HepG2 (cell line): Measurements from ENCODE around the gene SYT9.

Source experiments
- CEBPB ChIP-seq: IDR thresholded peaks from 2 replicates; pipeline ENCODE4 v1.6.1; 2011; ENCODE audit warnings: low read depth, low read length, improper control_type of control experiment, borderline replicate concordance
- ELF3 ChIP-seq: IDR thresholded peaks from 2 replicates; pipeline ENCODE4 v1.6.1; 2016; ENCODE audit warnings: missing genetic modification reagents, missing compliant biosample characterization
- EP300 ChIP-seq, 3 experiments: sonication (generic) in 1 of 3; formaldehyde crosslinking in 1 of 3; IDR thresholded peaks; 2 replicates each; pipeline versions ENCODE4 v1.5.1 to v1.6.1; 2011 to 2020; ENCODE audit warnings: low read depth in 2 of 3, low read length in 2 of 3, borderline replicate concordance in 1 of 3, improper control_type of control experiment in 1 of 3, mild to moderate bottlenecking in 1 of 3, missing genetic modification reagents in 1 of 3, moderate library complexity in 1 of 3
- FOXM1 ChIP-seq: sonication (generic); formaldehyde crosslinking; IDR thresholded peaks from 2 replicates; pipeline ENCODE4 v1.5.0; 2020; ENCODE audit warnings: missing genetic modification reagents
- HDAC6 ChIP-seq: fragments of 200-600 bp; sonication (generic); IDR thresholded peaks from 2 replicates; pipeline ENCODE4 v1.7.0; 2017; ENCODE audit warnings: mild to moderate bottlenecking, antibody characterized with exemption, low read length, low read depth
- HNRNPK ChIP-seq: fragments of 200-400 bp; formaldehyde crosslinking; IDR thresholded peaks from 2 replicates; pipeline ENCODE4 v1.6.1; 2018; ENCODE audit warnings: low read length, low read depth, moderate library complexity, mild to moderate bottlenecking; ENCODE audit not compliant: poor library complexity, severe bottlenecking
- MXI1 ChIP-seq: IDR thresholded peaks from 3 replicates; pipeline ENCODE4 v1.6.1; 2012; ENCODE audit warnings: low read depth, low read length, inconsistent platforms, borderline replicate concordance
- SATB2 ChIP-seq: sonication (generic); formaldehyde crosslinking; IDR thresholded peaks from 2 replicates; pipeline ENCODE4 v1.5.0; 2020; ENCODE audit warnings: missing genetic modification reagents
- TARDBP ChIP-seq: sonication (generic); formaldehyde crosslinking; IDR thresholded peaks from 2 replicates; pipeline ENCODE4 v1.8.0; 2022; ENCODE audit warnings: mild to moderate bottlenecking, missing genetic modification reagents
- ZFP36L2 ChIP-seq: sonication (generic); formaldehyde crosslinking; IDR thresholded peaks from 2 replicates; pipeline ENCODE4 v1.4.0; 2020; ENCODE audit warnings: missing genetic modification reagents
- ZNF776 ChIP-seq: sonication (generic); formaldehyde crosslinking; IDR thresholded peaks from 2 replicates; pipeline ENCODE4 v1.4.0; 2020; ENCODE audit warnings: mild to moderate bottlenecking, missing genetic modification reagents
- TF ChIP-seq, protein P1 (sequence below): sonication (generic); formaldehyde crosslinking; IDR thresholded peaks from 2 replicates; pipeline ENCODE4 v1.5.1; 2020; ENCODE audit warnings: missing genetic modification reagents, mild to moderate bottlenecking, borderline replicate concordance
- TF ChIP-seq, protein P2 (sequence below): fragments of 450-650 bp; IDR thresholded peaks from 2 replicates; pipeline ENCODE4 v1.6.1; 2017; ENCODE audit warnings: mild to moderate bottlenecking
- TF ChIP-seq, protein P3 (sequence below): sonication (generic); formaldehyde crosslinking; IDR thresholded peaks from 2 replicates; pipeline ENCODE4 v1.5.0; 2020; ENCODE audit warnings: mild to moderate bottlenecking, missing genetic modification reagents, moderate library complexity

DNA sequence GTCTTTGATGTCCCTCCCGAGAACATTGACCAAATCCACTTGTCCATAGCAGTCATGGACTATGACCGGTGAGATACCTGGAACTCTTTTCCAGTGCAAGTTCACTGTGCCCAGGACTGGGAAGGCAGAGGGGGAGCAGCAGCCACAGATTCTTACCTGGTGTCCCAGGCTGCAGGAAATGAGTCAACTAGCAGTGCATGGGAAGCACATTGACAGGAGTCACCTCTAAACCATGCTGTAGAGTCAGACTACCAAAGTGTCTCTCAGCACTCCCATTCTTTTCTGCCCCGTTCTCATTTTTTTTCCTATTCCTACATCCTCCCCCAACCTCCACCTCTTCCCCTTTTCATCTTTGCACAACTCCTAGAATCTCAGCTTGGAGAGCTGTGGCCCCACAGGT, 166.4 kb downstream of the SYT9 start:
- TF ChIP-seq TARDBP (CRISPR knock-in tag) (no peak), FOXM1 (CRISPR knock-in tag) (no peak), MXI1 (no peak), ZNF776 (CRISPR knock-in tag) (no peak), SATB2 (CRISPR knock-in tag) (no peak), HNRNPK (no peak), ELF3 (CRISPR knock-in tag) (no peak), CEBPB (no peak), HDAC6 (no peak), EP300 (IDR thresholded peaks at IDR 0.05; ENCODE audit: low read depth in 2 of 2, low read length in 2 of 2) (no peak), EP300 (CRISPR knock-in tag; IDR thresholded peaks at IDR 0.05; ENCODE audit: borderline replicate concordance) (no peak), ZFP36L2 (CRISPR knock-in tag) (no peak)
- TF ChIP-seq, protein P1, sequence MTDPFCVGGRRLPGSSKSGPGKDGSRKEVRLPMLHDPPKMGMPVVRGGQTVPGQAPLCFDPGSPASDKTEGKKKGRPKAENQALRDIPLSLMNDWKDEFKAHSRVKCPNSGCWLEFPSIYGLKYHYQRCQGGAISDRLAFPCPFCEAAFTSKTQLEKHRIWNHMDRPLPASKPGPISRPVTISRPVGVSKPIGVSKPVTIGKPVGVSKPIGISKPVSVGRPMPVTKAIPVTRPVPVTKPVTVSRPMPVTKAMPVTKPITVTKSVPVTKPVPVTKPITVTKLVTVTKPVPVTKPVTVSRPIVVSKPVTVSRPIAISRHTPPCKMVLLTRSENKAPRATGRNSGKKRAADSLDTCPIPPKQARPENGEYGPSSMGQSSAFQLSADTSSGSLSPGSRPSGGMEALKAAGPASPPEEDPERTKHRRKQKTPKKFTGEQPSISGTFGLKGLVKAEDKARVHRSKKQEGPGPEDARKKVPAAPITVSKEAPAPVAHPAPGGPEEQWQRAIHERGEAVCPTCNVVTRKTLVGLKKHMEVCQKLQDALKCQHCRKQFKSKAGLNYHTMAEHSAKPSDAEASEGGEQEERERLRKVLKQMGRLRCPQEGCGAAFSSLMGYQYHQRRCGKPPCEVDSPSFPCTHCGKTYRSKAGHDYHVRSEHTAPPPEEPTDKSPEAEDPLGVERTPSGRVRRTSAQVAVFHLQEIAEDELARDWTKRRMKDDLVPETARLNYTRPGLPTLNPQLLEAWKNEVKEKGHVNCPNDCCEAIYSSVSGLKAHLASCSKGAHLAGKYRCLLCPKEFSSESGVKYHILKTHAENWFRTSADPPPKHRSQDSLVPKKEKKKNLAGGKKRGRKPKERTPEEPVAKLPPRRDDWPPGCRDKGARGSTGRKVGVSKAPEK (CRISPR knock-in tag) = no peak
- TF ChIP-seq, protein P2, sequence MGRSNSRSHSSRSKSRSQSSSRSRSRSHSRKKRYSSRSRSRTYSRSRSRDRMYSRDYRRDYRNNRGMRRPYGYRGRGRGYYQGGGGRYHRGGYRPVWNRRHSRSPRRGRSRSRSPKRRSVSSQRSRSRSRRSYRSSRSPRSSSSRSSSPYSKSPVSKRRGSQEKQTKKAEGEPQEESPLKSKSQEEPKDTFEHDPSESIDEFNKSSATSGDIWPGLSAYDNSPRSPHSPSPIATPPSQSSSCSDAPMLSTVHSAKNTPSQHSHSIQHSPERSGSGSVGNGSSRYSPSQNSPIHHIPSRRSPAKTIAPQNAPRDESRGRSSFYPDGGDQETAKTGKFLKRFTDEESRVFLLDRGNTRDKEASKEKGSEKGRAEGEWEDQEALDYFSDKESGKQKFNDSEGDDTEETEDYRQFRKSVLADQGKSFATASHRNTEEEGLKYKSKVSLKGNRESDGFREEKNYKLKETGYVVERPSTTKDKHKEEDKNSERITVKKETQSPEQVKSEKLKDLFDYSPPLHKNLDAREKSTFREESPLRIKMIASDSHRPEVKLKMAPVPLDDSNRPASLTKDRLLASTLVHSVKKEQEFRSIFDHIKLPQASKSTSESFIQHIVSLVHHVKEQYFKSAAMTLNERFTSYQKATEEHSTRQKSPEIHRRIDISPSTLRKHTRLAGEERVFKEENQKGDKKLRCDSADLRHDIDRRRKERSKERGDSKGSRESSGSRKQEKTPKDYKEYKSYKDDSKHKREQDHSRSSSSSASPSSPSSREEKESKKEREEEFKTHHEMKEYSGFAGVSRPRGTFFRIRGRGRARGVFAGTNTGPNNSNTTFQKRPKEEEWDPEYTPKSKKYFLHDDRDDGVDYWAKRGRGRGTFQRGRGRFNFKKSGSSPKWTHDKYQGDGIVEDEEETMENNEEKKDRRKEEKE = no peak
- TF ChIP-seq, protein P3, sequence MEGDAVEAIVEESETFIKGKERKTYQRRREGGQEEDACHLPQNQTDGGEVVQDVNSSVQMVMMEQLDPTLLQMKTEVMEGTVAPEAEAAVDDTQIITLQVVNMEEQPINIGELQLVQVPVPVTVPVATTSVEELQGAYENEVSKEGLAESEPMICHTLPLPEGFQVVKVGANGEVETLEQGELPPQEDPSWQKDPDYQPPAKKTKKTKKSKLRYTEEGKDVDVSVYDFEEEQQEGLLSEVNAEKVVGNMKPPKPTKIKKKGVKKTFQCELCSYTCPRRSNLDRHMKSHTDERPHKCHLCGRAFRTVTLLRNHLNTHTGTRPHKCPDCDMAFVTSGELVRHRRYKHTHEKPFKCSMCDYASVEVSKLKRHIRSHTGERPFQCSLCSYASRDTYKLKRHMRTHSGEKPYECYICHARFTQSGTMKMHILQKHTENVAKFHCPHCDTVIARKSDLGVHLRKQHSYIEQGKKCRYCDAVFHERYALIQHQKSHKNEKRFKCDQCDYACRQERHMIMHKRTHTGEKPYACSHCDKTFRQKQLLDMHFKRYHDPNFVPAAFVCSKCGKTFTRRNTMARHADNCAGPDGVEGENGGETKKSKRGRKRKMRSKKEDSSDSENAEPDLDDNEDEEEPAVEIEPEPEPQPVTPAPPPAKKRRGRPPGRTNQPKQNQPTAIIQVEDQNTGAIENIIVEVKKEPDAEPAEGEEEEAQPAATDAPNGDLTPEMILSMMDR (CRISPR knock-in tag) = no peak
